Upper lobe of left lung (tissue), 4 donors: Measurements from ENCODE around the gene C16orf92.

Source experiments
- POLR2A ChIP-seq, 4 donors: fragments of 450-650 bp; IDR thresholded peaks; one replicate each; pipeline ENCODE4 v1.5.1; 2016 to 2017; ENCODE audit warnings: antibody characterized with exemption in 4 of 4, mild to moderate bottlenecking in 2 of 4
- POLR2AphosphoS5 ChIP-seq, 2 donors: sonication (generic); formaldehyde crosslinking; IDR thresholded peaks; one replicate each; pipeline ENCODE4 v1.5.1; 2017; ENCODE audit warnings: antibody characterized with exemption in 2 of 2
- TF ChIP-seq, protein P1 (sequence below), 6 experiments: fragments of 450-650 bp in 4 of 6; fragments of 200-600 bp in 2 of 6; sonication (generic) in 2 of 6; IDR thresholded peaks; one replicate each; pipeline ENCODE4 v1.5.1; 2016 to 2019; ENCODE audit warnings: antibody characterized with exemption in 6 of 6

GRCh38 chr16:30066761-30067583 lies 44.0 kb downstream of the C16orf92 start:
- TF ChIP-seq, protein P1, sequence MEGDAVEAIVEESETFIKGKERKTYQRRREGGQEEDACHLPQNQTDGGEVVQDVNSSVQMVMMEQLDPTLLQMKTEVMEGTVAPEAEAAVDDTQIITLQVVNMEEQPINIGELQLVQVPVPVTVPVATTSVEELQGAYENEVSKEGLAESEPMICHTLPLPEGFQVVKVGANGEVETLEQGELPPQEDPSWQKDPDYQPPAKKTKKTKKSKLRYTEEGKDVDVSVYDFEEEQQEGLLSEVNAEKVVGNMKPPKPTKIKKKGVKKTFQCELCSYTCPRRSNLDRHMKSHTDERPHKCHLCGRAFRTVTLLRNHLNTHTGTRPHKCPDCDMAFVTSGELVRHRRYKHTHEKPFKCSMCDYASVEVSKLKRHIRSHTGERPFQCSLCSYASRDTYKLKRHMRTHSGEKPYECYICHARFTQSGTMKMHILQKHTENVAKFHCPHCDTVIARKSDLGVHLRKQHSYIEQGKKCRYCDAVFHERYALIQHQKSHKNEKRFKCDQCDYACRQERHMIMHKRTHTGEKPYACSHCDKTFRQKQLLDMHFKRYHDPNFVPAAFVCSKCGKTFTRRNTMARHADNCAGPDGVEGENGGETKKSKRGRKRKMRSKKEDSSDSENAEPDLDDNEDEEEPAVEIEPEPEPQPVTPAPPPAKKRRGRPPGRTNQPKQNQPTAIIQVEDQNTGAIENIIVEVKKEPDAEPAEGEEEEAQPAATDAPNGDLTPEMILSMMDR (IDR thresholded peaks at IDR 0.05), result no peak
- TF ChIP-seq POLR2AphosphoS5 (IDR thresholded peaks at IDR 0.05) (peak; percentile 7 to 14), POLR2A (IDR thresholded peaks at IDR 0.05) (peak in 1 of 4 donors; percentile 51)
